GM18502 (cell line): ENCODE data around the gene MAPK14.

Source experiments
- ATAC-seq: cut with Tn5 transposase; IDR thresholded peaks from one replicate; pipeline ENCODE4 v1.9.1; 2021; ENCODE audit warnings: mild to moderate bottlenecking; ENCODE audit not compliant: unreplicated experiment, poor library complexity

The MAPK14 gene

DNA sequence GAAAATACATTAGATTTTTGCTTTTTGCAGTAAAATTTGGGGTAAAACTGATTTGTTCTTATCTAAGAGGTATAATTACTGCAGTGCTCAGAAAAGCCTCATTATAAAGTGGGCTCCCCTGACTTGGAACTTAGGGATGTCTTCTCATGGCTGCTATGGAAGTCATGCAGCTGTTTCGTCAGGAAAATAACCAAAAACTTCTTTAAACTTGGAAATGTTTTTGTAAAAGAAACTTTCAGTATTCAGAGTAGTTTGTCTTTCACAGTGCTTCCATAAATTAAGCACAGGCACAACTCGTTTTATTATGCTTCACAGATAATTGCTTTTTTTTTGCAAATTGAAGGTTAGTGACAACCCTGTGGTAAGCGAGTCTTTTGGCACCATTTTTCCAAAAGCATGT lies 6.8 kb downstream of the MAPK14 start:
- ATAC-seq: no peak

DNA sequence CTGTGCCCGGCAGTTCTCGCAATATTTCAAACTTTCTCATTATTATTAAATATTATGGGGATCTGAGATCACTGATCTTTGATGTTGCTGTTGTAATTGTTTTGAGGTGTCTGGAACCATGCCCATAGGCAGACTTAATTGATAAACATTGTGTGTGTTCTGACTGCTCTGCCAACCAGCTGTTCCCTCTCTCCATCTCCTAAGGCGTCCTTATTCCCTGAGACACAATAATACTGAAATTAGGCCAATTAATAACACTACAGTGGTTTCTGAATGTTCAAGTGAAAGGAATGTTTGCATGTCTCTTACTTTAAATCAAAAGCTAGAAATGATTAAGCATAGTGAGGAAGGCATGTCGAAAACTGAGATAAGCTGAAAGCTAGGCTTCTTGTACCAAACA lies 7.6 kb downstream of the MAPK14 start:
- ATAC-seq: no peak

DNA sequence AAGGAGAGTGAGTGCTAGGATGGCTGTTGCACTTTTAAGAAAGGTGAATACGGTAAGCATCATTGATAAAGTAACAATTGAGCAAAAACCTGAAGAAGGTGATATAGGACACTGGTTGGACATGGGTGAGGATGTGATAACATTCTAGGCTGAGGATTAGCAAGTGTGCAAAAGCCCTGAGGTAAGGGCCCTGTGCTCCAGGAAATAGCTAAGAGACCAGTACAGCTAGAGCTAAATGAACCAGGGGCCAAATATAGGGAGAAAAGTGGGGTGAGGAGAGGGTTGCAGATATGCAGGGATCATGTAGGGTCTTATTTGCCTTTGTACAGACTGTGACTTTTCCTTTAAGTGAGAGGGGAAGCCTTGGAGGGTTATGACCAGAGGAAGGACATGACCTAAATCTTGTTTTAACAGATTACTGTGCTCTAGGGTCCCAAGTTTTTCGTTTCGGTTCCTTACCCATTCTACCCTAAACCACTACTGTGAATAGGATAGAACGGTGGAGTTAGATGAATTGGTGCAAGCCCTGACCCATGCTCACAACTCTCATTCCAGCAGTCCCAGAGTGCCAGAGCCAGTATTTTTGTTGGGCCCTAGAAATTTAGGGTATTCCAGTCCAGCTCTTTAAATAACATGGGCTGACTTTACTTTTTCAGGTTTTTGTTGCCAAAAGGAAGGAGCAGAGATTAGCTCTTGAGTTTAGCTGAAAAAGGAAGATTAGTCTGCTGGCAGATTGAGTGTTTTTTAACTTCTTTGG lies 10.7 kb downstream of the MAPK14 start:
- ATAC-seq: no peak

DNA sequence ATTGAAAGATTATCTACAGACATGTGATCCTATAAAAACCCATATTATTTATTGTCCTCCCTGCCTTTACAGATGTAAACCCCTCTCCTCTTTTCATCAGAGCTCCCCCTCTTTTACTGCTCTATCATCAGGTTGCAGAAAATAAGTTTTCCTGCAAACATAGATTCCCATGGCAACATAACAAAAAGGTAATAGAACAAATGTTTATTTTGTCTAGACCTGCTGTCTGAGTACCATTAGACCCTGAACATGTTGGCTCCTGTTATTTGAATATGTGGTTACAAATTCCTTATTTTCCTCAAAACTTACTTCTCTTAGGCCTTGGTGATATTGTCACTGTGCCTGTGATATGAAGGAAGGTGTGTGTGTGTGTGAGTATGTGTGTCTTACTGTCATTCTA lies 11.5 kb downstream of the MAPK14 start:
- no peak for ATAC-seq

DNA sequence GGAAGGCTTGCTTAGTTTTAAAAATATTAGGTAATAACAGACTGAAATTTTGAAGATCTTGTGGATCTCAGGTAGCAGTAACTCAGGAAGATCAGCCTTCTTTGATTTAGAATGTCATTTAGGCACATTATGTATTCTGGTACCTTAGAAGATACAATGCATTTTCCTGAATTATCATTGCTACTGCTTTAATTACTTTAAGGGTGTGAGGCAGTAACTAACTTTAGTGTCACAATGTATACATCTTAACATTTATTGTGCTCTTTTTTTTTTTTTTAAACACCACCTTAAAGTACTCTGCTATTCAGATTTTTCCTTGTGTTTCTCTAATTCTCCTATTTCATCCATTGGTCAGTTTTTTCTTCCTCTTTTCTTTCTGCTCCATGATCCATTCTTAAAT lies 13.3 kb downstream of the MAPK14 start:
- ATAC-seq: no peak

DNA sequence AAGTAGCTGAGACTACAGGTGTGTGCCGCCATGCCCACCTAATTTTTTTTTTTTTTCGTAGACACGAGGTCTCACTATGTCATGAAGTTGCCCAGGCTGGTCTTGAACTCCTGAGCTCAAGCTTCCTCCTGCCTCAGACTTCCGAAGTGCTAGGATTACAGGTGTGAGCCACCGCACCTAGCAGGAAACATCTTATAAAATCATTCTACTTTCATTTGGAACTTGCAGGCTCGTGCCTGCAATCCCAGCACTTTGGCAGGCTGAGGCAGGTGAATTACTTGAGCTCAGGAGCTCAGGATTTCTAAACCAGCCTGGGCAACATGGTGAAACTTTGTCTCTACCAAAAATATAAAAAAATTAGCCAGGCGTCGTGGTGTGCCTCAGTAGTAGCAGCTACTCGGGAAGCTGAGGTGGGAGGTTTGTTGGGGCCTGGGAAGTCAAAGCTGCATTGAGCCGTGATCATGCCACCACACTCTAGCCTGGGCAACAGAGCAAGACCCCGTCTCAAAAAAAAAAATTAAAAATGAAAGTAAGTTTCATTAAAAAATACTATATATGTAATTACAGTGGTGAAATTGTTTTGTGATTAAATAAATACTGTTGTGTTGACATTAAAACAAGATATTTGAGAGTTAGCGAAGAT lies 15.1 kb downstream of the MAPK14 start:
- ATAC-seq: no peak

DNA sequence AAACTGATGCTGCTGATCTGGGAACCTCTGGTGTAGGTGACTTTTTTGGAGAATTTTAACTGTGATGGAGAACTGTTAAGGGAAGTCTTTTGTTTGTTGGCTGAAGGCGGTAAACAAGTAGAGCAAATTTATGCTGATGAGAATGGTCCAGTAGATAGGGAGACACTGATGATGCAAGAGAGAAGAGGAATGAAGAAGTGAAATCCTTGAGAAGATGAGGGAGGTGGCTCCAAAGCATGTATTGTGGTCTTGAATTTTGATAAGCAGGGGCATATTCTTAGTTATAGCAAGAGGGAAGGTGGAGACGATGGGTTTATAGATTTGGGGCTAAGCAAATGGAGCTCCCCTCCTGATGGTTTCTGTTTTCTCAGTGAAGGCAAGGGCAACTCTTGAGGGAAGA lies 22.0 kb downstream of the MAPK14 start:
- no peak for ATAC-seq

DNA sequence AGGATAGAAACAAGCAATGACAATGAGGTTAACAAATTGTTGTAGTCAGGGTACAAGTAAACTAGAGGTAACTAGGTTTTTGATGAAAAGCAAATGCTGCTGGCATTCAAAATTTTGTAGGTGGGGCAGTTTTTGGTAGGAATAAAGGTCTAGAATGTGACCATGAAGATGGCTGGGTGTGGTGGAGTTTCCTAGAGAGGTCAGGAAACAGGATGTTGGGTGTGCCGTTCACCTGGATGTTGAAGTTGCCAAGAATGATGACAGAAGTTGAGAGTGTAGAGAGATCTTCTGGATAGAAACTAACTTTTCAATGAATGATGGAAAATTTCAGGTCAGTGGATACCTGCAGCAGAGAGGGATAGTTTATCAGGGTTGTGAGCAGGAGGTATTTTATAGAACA lies 22.7 kb downstream of the MAPK14 start:
- ATAC-seq: no peak

DNA sequence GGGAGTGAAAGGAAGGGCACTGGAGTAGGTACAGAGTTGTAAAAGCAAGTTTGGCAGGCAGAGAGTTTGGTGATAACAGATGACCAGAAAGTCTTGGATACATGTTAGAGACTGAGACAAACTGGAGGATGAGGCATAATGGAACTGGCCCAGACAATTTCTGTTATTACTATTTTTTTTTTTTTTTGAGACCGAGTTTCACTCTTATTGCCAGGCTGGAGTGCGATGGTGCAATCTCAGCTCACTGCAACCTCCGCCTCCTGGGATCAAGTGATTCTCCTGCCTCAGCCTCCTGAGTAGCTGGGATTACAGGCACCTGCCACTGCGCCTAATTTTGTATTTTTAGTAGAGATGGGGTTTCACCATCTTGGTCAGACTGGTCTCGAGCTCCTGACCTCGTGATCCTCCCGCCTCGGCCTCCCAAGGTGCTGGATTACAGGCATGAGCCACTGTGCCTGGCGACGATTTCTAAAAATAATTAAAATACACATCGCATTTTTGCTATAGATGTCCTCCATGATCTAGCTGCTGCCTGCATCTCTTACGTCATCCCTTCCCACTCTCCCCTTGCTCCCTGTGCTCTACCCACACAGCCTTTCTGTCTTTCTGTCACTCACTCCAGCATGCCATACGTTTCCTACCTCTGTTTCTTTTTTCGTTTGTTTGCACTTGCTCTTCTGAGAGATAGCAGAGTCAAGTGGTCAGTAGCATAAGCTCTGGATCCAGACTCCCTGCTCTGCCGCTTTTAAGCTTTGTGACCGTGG lies 23.5 kb downstream of the MAPK14 start:
- ATAC-seq: no peak

DNA sequence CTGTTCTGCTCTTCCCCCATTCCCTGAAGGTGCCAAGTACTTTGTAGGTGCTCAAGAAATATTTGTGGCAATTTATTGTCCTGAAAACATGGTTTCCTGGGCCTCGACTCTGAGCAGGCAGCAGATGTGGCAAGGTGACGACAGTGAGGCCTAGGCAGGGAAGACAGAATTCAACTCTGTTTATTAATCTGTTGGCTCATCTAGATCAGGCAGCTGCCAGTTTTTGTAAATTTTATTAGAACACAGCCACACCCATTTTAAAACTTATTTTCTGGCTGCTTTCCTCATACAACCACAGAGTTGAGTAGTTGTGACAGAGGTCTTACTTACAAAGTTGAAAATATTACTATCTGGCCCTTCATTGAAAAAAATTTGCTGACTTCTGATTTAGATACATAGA lies 24.5 kb downstream of the MAPK14 start:
- ATAC-seq: no peak

DNA sequence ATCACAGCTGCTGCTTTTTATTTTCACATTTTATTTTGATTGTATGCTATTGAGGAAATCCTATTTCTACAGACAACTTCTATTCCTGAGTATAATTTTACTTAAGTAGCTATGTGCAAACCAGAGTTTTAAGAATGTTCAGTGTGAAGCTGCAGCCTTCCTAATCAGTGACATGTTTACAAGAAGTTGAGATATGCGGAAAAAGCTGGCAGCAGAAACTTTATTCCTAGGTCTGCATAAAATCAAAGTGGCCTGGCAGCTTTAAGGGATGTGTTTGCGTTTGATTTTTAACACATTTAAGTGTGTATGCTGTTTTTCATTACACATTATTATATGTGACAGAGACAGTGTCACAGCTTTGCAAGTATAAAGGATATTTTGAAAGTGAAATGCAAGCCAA lies 26.3 kb downstream of the MAPK14 start:
- ATAC-seq: no peak

DNA sequence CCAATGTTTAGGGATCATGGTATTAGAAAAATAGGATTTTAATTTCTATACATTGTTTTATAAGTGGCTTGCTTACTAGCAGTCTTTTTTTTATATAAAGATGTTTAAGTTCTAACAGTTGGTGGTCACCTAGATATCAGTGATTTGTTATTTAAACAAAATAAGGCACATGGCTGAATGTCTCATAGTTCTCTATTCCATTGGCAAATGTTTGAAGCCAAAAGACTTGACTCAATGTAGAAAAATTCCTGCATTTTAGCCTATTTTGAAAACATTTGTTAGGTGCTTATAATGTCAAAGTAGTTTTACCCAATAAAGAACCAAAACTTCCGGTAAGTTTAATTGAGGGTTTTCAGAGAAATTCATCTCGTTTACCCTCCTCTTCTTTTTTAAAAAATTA lies 26.8 kb downstream of the MAPK14 start:
- ATAC-seq: no peak

DNA sequence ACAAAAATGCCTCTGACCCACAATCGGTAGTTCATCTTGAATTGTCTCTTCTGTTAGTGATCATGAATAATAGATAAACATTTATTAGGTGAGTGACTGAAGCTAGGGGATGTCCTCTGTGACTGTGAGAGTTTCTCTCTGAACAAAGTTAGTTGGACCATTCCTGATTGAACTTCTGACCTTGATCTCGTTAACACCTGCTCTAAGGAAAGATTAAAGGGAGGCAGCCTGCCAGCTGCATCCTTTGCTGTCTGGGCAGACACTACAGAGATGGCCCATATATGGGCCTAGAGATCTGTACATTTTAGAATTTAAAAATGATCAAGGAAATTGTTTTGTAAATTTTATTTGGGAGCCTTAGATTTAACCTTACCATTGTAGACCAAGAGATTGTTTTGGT lies 27.3 kb downstream of the MAPK14 start:
- no peak for ATAC-seq

DNA sequence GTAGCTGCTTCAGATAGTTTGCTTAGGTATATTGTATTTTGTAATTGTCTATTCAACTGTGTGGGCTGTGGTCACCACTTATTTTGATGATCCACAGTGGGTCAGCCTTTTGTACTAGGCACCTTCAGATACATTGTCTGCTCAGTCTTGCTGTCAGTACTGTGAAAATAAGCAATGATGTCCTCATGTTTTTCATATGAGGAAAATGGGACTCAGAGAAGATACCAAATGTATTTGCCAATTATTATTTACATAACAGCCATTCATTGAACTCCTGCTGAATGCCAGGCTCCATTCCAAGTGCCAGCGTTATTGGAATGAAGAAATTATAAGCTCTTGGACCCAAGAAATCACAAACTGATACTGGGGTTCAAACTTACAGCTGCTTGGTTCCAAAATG lies 28.6 kb downstream of the MAPK14 start:
- no peak for ATAC-seq

DNA sequence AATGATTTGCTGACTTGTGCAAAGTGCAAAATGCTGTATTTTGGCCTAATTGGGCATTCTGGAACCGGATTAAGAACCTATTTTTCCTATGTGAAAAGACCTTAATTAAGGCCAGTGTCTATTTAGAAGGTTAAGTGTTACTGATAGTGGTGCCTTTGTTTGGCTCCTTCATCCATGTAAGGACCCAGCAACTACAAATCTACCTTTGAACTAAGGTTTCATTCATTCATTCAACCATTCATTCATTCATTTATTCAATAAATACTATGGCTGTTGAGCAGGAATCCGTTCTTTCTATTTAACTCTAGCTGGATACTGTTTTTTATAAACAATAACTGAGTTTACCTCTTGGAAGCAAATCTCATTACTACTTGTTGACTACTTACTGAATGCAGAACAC lies 33.6 kb downstream of the MAPK14 start:
- no peak for ATAC-seq

DNA sequence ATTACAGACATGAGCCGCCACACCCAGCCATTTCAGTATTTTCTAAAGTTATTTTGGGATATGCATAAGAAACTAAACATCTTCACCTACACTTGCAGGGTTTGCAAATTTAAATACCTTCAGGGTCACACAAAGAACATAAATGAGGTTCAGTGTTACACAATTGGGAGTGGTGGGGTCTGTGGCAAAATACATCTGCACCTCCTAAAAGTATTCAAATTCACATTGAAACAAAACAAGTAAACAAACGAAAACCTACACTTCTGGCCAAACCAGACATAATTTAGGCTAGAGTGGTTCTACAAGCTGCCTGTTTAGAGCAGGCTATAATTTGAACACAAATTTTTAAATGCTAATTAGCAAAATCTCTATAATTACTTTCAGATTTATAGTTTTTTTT lies 34.6 kb downstream of the MAPK14 start:
- no peak for ATAC-seq

DNA sequence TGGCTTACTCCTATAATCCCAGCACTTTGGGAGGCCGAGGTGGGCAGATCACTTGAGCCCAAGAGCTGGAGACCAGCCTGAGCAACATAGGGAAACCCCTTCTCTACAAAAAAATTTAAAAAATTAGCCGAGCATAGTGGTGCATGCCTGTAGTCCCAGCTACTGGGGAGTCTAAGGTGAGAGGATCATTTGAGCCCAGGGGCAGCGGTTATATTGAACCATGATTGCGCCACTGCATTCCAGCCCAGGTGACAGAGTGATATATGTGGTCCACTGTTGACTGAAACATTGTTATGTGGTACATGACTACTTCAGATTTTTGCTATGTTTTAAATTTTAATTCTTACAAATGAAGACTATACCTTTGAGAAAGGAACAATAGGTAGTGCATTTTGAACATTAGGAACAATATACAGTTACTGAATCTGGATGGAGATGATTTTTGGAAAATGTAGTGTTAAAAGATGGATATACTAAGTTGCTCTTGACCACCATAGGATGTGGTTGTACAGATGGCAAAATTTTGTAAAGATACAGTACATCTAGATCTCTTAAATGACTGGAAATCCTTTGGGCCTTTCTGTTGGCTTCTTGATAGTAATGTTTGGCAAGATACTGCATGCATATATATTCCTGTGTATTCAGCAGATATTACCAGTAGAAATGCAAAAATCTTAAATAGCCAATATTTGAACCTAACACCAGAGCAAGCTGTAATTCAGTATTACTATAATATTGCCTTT lies 35.9 kb downstream of the MAPK14 start:
- ATAC-seq: no peak

DNA sequence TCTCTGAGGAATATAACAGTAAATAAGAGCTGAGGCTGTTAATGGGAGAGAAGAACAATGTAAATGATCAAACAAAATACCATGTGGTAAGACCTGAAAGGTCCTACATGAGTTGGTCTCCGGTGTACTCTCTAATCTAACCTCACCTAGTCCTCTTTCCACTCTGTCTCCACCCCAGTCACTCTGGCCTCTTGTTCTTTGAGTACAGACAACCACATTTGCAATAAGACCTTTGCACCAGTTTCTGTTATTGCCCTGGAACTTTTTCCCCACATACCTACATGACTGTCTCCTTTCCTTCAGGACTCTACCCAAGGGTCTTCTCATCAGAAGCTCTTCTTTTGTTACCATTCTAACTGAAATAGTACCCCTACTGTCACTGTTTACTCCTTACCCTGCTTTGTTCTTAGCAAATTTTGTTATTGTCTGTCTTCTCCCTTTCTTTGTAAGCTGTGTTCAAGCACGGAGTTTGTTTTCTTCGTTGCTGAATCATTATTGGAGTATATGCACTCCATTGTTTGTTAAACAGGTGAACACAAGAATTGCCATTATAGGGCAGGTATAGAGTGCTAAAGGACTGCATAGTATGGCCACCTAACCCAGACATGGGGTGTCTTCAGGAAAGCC lies 37.3 kb downstream of the MAPK14 start:
- ATAC-seq: no peak

DNA sequence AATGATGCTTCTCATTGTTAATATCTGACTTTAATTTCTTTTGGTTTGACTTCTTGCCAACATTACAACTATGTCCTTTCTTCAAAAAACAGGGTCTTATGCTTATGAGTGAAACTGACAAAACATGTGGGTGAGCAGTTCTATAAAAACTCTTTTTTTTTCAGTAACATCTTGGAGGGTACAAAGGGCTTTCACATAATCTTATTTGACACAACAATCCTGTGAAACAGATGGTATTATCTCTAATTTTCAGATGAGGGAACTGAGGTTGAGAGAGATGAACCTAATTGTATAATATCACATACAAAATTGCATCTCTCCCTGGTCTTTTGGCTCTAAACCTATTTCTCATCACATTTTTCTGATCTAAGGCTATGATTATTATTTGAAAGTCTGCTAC lies 38.3 kb downstream of the MAPK14 start:
- ATAC-seq: no peak

DNA sequence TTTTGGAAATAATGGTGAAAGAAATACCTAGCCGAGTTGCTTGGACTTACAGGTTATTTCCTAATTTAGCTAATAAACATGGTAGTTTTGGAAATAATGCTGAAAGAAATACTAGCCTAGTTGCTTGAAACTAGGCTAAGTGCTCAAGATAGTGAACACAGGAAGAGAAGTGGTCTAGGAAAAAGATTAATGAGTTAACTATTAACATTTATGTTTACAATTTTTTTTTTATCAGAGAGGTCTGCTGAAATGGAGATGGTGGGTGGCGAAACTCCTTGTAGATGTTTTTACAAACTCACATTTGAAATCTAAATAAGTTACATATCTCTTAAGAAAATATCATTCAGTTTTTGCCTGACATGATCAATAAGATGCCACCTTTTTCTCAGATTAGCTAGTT lies 39.2 kb downstream of the MAPK14 start:
- no peak for ATAC-seq
